ENCODE results near the gene CDH13. TPM values are rescaled to one million over a fixed set of nuclear protein-coding genes. Genes with fewer than 3 reads are reported as not detected.

Gene CDH13
- total RNA-seq, 1 experiment from 2014 or later: 0.56 TPM

GRCh38 chr16:83312718-83313245, 686.0 kb downstream of the CDH13 start:
- no peak overlapping the region for H3K4me2 ChIP-seq (ENCODE audit: low read depth, low read length, poor library complexity, severe bottlenecking)
- no peaks in the 10 kb centered on the region for H3K4me1 ChIP-seq (ENCODE audit: low read length)
- no peaks in the 10 kb centered on the region for H3K9me2 ChIP-seq (replicated peaks; ENCODE audit: insufficient read depth, low read length)
- no peaks in the 10 kb centered on the region for H3K9me3 ChIP-seq (ENCODE audit: low read length)
- H4K20me1 ChIP-seq (ENCODE audit: insufficient read depth, low read depth, low read length): no peaks in the 10 kb centered on the region
- H2AFZ ChIP-seq (ENCODE audit: low read length): no peak overlapping the region
- DNase-seq: no peak
- H3K79me2 ChIP-seq (ENCODE audit: low read length): no peaks in the 10 kb centered on the region
- no peak overlapping the region for H3K4me3 ChIP-seq (ENCODE audit: low read length)
- H3K27me3 ChIP-seq (ENCODE audit: low read length): no peaks in the 10 kb centered on the region
- H3K9ac ChIP-seq (ENCODE audit: low read length): no peak overlapping the region
- no peak overlapping the region for H3K27ac ChIP-seq (ENCODE audit: low read length)
- no peaks in the 10 kb centered on the region for H3K36me3 ChIP-seq (ENCODE audit: insufficient read depth, low read length)

GRCh38 chr16:83315271-83315670, 688.5 kb downstream of the CDH13 start:
- H4K20me1 ChIP-seq (ENCODE audit: insufficient read depth, low read depth, low read length): no peaks in the 10 kb centered on the region
- no peak overlapping the region for H3K4me3 ChIP-seq (ENCODE audit: low read length)
- H3K36me3 ChIP-seq (ENCODE audit: insufficient read depth, low read length): no peaks in the 10 kb centered on the region
- no peak overlapping the region for H3K9ac ChIP-seq (ENCODE audit: low read length)
- H2AFZ ChIP-seq (ENCODE audit: low read length): no peak overlapping the region
- no peak overlapping the region for H3K27ac ChIP-seq (ENCODE audit: low read length)
- H3K9me3 ChIP-seq (ENCODE audit: low read length): no peaks in the 10 kb centered on the region
- H3K9me2 ChIP-seq (replicated peaks; ENCODE audit: insufficient read depth, low read length): no peaks in the 10 kb centered on the region
- no peak overlapping the region for H3K4me2 ChIP-seq (ENCODE audit: low read depth, low read length, poor library complexity, severe bottlenecking)
- H3K27me3 ChIP-seq (ENCODE audit: low read length): no peaks in the 10 kb centered on the region
- no peaks in the 10 kb centered on the region for H3K79me2 ChIP-seq (ENCODE audit: low read length)
- H3K4me1 ChIP-seq (ENCODE audit: low read length): no peaks in the 10 kb centered on the region
- DNase-seq: no peak

GRCh38 chr16:83316458-83316857, 689.7 kb downstream of the CDH13 start:
- Histone ChIP-seq H3K36me3 (ENCODE audit: insufficient read depth, low read length) (no peaks in the 10 kb centered on the region), H3K4me3 (ENCODE audit: low read length) (no peak overlapping the region), H3K9me3 (ENCODE audit: low read length) (no peaks in the 10 kb centered on the region), H3K9me2 (replicated peaks; ENCODE audit: insufficient read depth, low read length) (no peaks in the 10 kb centered on the region), H2AFZ (ENCODE audit: low read length) (no peak overlapping the region), H4K20me1 (ENCODE audit: insufficient read depth, low read depth, low read length) (no peaks in the 10 kb centered on the region), H3K4me1 (ENCODE audit: low read length) (no peaks in the 10 kb centered on the region), H3K27ac (ENCODE audit: low read length) (no peak overlapping the region), H3K9ac (ENCODE audit: low read length) (no peak overlapping the region), H3K4me2 (ENCODE audit: low read depth, low read length, poor library complexity, severe bottlenecking) (no peak overlapping the region), H3K79me2 (ENCODE audit: low read length) (no peaks in the 10 kb centered on the region), H3K27me3 (ENCODE audit: low read length) (no peaks in the 10 kb centered on the region)
- DNase-seq: no peak

GRCh38 chr16:83318390-83318789, 691.6 kb downstream of the CDH13 start:
- no peak for DNase-seq
- H3K4me1 ChIP-seq (ENCODE audit: low read length): no peaks in the 10 kb centered on the region
- no peak overlapping the region for H3K4me3 ChIP-seq (ENCODE audit: low read length)
- H3K27me3 ChIP-seq (ENCODE audit: low read length): no peaks in the 10 kb centered on the region
- H3K4me2 ChIP-seq (ENCODE audit: low read depth, low read length, poor library complexity, severe bottlenecking): no peak overlapping the region
- no peak overlapping the region for H2AFZ ChIP-seq (ENCODE audit: low read length)
- no peaks in the 10 kb centered on the region for H3K79me2 ChIP-seq (ENCODE audit: low read length)
- no peaks in the 10 kb centered on the region for H3K9me3 ChIP-seq (ENCODE audit: low read length)
- no peaks in the 10 kb centered on the region for H3K9me2 ChIP-seq (replicated peaks; ENCODE audit: insufficient read depth, low read length)
- no peak overlapping the region for H3K9ac ChIP-seq (ENCODE audit: low read length)
- no peak overlapping the region for H3K27ac ChIP-seq (ENCODE audit: low read length)
- H4K20me1 ChIP-seq (ENCODE audit: insufficient read depth, low read depth, low read length): no peaks in the 10 kb centered on the region
- H3K36me3 ChIP-seq (ENCODE audit: insufficient read depth, low read length): no peaks in the 10 kb centered on the region

- Histone ChIP-seq H3K36me3 (ENCODE audit: insufficient read depth, low read length) (no peaks in the 10 kb centered on the region), H4K20me1 (ENCODE audit: insufficient read depth, low read depth, low read length) (no peaks in the 10 kb centered on the region), H3K9ac (ENCODE audit: low read length) (no peak overlapping the region), H3K27me3 (ENCODE audit: low read length) (no peaks in the 10 kb centered on the region), H3K79me2 (ENCODE audit: low read length) (no peaks in the 10 kb centered on the region), H3K9me3 (ENCODE audit: low read length) (no peaks in the 10 kb centered on the region), H3K4me2 (ENCODE audit: low read depth, low read length, poor library complexity, severe bottlenecking) (no peak overlapping the region), H3K27ac (ENCODE audit: low read length) (no peak overlapping the region), H3K4me1 (ENCODE audit: low read length) (no peaks in the 10 kb centered on the region), H3K9me2 (replicated peaks; ENCODE audit: insufficient read depth, low read length) (no peaks in the 10 kb centered on the region), H2AFZ (ENCODE audit: low read length) (no peak overlapping the region), H3K4me3 (ENCODE audit: low read length) (no peak overlapping the region)
- no peak for DNase-seq
Measured at GRCh38 chr16:83328936-83329335, 702.2 kb downstream of the CDH13 start.

- Histone ChIP-seq H3K27me3 (ENCODE audit: low read length) (no peaks in the 10 kb centered on the region), H2AFZ (ENCODE audit: low read length) (no peak overlapping the region), H3K36me3 (ENCODE audit: insufficient read depth, low read length) (no peaks in the 10 kb centered on the region), H3K4me3 (ENCODE audit: low read length) (no peak overlapping the region), H3K9ac (ENCODE audit: low read length) (no peak overlapping the region), H3K4me1 (ENCODE audit: low read length) (no peaks in the 10 kb centered on the region), H3K9me2 (replicated peaks; ENCODE audit: insufficient read depth, low read length) (no peaks in the 10 kb centered on the region), H3K9me3 (ENCODE audit: low read length) (no peaks in the 10 kb centered on the region), H4K20me1 (ENCODE audit: insufficient read depth, low read depth, low read length) (no peaks in the 10 kb centered on the region), H3K27ac (ENCODE audit: low read length) (no peak overlapping the region), H3K4me2 (ENCODE audit: low read depth, low read length, poor library complexity, severe bottlenecking) (no peak overlapping the region), H3K79me2 (ENCODE audit: low read length) (no peaks in the 10 kb centered on the region)
- DNase-seq: no peak
Measured at GRCh38 chr16:83329441-83329840, 702.7 kb downstream of the CDH13 start.

GRCh38 chr16:83330251-83330650, 703.5 kb downstream of the CDH13 start:
- Histone ChIP-seq H3K9ac (ENCODE audit: low read length) (no peak overlapping the region), H4K20me1 (ENCODE audit: insufficient read depth, low read depth, low read length) (no peaks in the 10 kb centered on the region), H3K9me3 (ENCODE audit: low read length) (no peaks in the 10 kb centered on the region), H3K4me1 (ENCODE audit: low read length) (no peaks in the 10 kb centered on the region), H3K27ac (ENCODE audit: low read length) (no peak overlapping the region), H2AFZ (ENCODE audit: low read length) (no peak overlapping the region), H3K9me2 (replicated peaks; ENCODE audit: insufficient read depth, low read length) (no peaks in the 10 kb centered on the region), H3K79me2 (ENCODE audit: low read length) (no peaks in the 10 kb centered on the region), H3K4me3 (ENCODE audit: low read length) (no peak overlapping the region), H3K36me3 (ENCODE audit: insufficient read depth, low read length) (no peaks in the 10 kb centered on the region), H3K27me3 (ENCODE audit: low read length) (no peaks in the 10 kb centered on the region), H3K4me2 (ENCODE audit: low read depth, low read length, poor library complexity, severe bottlenecking) (no peak overlapping the region)
- DNase-seq: no peak

GRCh38 chr16:83335076-83335475, 708.3 kb downstream of the CDH13 start:
- H3K27ac ChIP-seq (ENCODE audit: low read length): no peak overlapping the region
- H2AFZ ChIP-seq (ENCODE audit: low read length): no peak overlapping the region
- H3K4me2 ChIP-seq (ENCODE audit: low read depth, low read length, poor library complexity, severe bottlenecking): no peak overlapping the region

GRCh38 chr16:83336603-83337002, 709.8 kb downstream of the CDH13 start:
- no peaks in the 10 kb centered on the region for H4K20me1 ChIP-seq (ENCODE audit: insufficient read depth, low read depth, low read length)
- H3K9me3 ChIP-seq (ENCODE audit: low read length): no peaks in the 10 kb centered on the region
- H3K27ac ChIP-seq (ENCODE audit: low read length): no peak overlapping the region
- no peak for DNase-seq
- H3K9ac ChIP-seq (ENCODE audit: low read length): no peak overlapping the region
- no peak overlapping the region for H2AFZ ChIP-seq (ENCODE audit: low read length)
- no peak overlapping the region for H3K4me3 ChIP-seq (ENCODE audit: low read length)
- H3K36me3 ChIP-seq (ENCODE audit: insufficient read depth, low read length): no peaks in the 10 kb centered on the region
- no peaks in the 10 kb centered on the region for H3K9me2 ChIP-seq (replicated peaks; ENCODE audit: insufficient read depth, low read length)
- no peaks in the 10 kb centered on the region for H3K79me2 ChIP-seq (ENCODE audit: low read length)
- no peak overlapping the region for H3K4me2 ChIP-seq (ENCODE audit: low read depth, low read length, poor library complexity, severe bottlenecking)
- H3K27me3 ChIP-seq (ENCODE audit: low read length): no peaks in the 10 kb centered on the region
- H3K4me1 ChIP-seq (ENCODE audit: low read length): no peaks in the 10 kb centered on the region; the same call in 1 of the 2 replicates

More at GRCh38 chr16:83335076-83335475, 708.3 kb downstream of the CDH13 start:
- Histone ChIP-seq H4K20me1 (ENCODE audit: insufficient read depth, low read depth, low read length) (no peaks in the 10 kb centered on the region), H3K79me2 (ENCODE audit: low read length) (no peaks in the 10 kb centered on the region), H3K9me2 (replicated peaks; ENCODE audit: insufficient read depth, low read length) (no peaks in the 10 kb centered on the region), H3K4me1 (ENCODE audit: low read length) (no peaks in the 10 kb centered on the region; the same call in 1 of the 2 replicates), H3K27me3 (ENCODE audit: low read length) (no peaks in the 10 kb centered on the region), H3K4me3 (ENCODE audit: low read length) (no peak overlapping the region), H3K9me3 (ENCODE audit: low read length) (no peaks in the 10 kb centered on the region), H3K36me3 (ENCODE audit: insufficient read depth, low read length) (no peaks in the 10 kb centered on the region), H3K9ac (ENCODE audit: low read length) (no peak overlapping the region)
- DNase-seq: no peak
